ENCODE measurements around the gene MRTFB.

DNA sequence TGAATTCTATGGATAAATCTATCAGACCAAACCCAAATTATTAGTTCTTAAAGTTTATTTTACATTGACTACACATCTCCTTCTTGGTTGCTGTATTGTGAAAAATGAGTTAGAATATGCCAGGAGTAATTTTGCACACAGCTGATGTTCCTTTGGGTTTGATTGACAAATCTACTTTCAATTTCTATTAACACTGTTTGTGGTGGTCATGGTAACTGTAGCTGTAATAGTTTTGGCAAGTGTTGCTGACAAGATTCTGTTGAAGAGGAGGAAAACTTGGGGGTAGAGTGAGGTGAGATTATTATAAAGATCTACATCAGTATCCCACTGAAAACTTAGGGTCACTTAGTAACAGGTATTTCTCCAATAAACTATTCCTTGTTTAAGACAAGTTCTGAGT lies 30.3 kb downstream of the MRTFB start:
- TF ChIP-seq MYC (IDR thresholded peaks at IDR 0.05; ENCODE audit: low read depth, low read length), result no peak
- TF ChIP-seq POLR2A (IDR thresholded peaks at IDR 0.05; ENCODE audit: low read depth, low read length), result no peak
- no peak for TF ChIP-seq POLR2AphosphoS5 (IDR thresholded peaks at IDR 0.05; ENCODE audit: insufficient read depth, low read depth, low read length)
- TF ChIP-seq, protein P1, sequence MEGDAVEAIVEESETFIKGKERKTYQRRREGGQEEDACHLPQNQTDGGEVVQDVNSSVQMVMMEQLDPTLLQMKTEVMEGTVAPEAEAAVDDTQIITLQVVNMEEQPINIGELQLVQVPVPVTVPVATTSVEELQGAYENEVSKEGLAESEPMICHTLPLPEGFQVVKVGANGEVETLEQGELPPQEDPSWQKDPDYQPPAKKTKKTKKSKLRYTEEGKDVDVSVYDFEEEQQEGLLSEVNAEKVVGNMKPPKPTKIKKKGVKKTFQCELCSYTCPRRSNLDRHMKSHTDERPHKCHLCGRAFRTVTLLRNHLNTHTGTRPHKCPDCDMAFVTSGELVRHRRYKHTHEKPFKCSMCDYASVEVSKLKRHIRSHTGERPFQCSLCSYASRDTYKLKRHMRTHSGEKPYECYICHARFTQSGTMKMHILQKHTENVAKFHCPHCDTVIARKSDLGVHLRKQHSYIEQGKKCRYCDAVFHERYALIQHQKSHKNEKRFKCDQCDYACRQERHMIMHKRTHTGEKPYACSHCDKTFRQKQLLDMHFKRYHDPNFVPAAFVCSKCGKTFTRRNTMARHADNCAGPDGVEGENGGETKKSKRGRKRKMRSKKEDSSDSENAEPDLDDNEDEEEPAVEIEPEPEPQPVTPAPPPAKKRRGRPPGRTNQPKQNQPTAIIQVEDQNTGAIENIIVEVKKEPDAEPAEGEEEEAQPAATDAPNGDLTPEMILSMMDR (IDR thresholded peaks at IDR 0.05; ENCODE audit: extremely low read depth in 1 of 2, insufficient read depth in 1 of 2, low read depth in 1 of 2, low read length in 2 of 2), result no peak
- TF ChIP-seq EZH2 (IDR thresholded peaks at IDR 0.05; ENCODE audit: borderline replicate concordance, low read depth, low read length, severe bottlenecking), result no peak
- TF ChIP-seq JUN (IDR thresholded peaks at IDR 0.05; ENCODE audit: borderline replicate concordance, insufficient read depth, insufficient read length, low read depth), result no peak
- TF ChIP-seq, protein P2, sequence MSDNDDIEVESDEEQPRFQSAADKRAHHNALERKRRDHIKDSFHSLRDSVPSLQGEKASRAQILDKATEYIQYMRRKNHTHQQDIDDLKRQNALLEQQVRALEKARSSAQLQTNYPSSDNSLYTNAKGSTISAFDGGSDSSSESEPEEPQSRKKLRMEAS (IDR thresholded peaks at IDR 0.05; ENCODE audit: insufficient read depth, insufficient read length), result no peak

Data from endothelial cell of umbilical vein (primary cell).